ENCODE measurements around the gene MATN1.

MATN1 gene

GRCh38 chr1:30715216-30715615 lies 8.2 kb downstream of the MATN1 start:
- no peak for DNase-seq

GRCh38 chr1:30714536-30715090 lies 8.8 kb downstream of the MATN1 start:
- DNase-seq, result no peak

DNA sequence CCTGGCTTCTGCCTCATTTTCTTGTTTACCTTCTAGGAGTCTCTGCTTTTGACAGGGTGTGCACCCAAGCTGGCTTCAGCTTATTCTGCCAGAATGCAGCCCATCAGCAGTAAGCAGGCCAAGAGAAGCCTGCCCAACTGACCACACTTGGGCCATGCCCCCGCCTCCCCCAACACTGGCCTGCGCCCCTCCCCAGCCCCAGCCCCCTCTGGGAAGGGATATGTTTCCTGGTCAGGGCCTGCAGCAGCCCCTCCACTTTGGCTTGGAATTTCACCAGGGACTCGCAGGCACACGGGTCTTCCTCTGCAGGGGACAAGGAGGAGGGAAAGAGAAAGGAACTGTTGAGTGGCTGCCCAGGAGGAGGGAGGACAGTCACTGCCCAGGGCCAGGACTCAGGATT lies 9.4 kb downstream of the MATN1 start:
- no peak for DNase-seq

DNA sequence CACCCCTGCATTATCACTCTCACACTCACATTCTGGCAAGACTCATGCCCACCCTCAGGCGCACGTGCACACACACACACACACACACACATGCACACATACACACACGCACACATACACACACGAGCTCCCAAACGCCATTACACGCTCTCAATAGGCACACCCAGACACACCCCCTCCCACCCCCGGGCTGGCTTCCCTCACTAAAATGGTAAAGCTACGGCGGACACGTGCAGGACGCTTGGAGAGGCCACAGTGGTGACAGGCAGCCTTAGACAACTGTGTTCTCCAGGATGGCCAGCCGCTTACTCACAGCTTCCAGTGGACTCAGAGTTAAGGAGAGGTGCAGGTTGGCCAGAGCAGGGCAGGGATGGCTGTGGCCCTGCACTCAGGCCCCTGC lies 10.1 kb downstream of the MATN1 start:
- no peak for DNase-seq

- DNase-seq, result no peak
These were observed 10.8 kb downstream of the MATN1 start for GRCh38 chr1:30712583-30712982.

DNA sequence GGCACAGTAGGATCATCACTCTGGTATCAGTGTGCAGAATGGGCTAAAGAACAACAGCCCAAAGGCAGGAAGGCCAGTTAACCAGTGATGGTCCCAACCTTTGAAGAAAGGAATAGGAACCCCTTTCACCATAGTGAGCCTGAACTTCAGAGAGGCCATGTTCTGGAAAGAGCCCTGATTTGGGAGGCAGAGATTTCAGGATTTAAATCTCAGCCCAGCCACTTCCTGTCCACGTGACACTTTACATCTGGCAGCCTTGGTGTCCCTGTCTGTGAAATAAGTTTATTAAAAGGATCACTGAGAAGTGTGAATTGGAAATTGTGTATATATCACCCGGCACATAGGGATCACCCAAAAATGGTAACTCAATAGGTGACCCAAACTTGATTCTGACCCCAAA lies 13.0 kb downstream of the MATN1 start:
- no peak for DNase-seq

GRCh38 chr1:30708361-30708728 lies 15.0 kb downstream of the MATN1 start:
- DNase-seq, result no peak

GRCh38 chr1:30707412-30708360 lies 15.7 kb downstream of the MATN1 start:
- DNase-seq, result peak; percentile 89

DNA sequence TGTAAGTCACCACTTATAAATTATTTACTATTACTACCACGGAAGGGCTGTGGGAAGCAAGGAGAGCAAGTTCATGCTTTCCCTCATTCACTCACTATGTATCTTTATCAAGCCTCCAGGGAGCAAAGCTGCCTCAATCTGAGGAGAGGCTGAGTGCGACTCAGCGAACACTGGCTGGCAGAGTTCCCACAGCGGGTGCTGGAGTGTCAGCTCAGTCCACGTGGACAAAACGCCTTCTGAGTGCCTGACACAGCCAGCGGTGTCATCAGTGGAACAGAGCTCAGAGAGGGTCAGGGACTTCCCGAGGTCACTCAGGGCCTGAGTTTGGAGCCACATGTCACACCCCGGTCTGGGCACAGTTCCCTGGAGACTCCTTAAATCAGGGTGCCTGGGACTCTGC lies 16.9 kb downstream of the MATN1 start:
- peak; percentile 72 for DNase-seq

- DNase-seq, result no peak
These were observed 17.7 kb downstream of the MATN1 start for GRCh38 chr1:30705698-30706097.

GRCh38 chr1:30704765-30705509 lies 18.4 kb downstream of the MATN1 start:
- DNase-seq, result no peak

GRCh38 chr1:30704271-30704670 lies 19.1 kb downstream of the MATN1 start:
- DNase-seq, result no peak

DNA sequence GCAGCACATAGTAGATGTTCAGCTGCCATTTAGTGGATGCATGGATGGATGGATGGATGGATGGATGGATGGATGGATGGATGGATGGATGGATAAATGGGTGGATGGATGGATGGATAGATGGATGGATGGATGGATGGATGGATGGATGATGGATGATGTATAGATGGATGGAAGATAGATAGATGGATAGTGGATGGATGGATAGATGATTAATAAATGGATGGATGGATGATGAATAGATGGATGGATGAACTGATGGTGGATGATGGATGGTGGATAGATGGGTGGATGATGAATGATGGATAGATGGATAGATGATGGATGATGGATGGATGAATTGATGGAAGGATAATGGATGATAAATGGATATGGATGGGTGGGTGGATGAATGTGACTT lies 20.6 kb downstream of the MATN1 start:
- no peak for DNase-seq

DNA sequence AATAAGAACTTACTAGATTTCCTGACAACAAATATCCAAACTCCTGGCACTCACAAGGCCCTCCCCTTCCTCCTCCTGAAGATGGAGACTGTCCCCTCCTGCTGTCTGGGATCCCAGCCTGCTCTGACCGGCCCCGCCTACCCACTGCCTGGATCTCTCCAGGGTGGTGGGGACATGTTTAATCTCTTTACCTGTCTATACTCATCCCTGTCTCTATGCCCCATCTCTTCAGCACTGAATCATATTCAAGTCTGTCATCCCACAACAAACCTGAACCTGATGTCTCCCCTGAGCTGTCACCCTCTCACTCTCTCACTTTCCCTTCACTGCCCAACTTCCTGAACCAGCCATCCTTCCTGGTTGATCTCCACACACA lies 22.1 kb downstream of the MATN1 start:
- no peak for DNase-seq

- no peak for DNase-seq
These were observed 22.7 kb downstream of the MATN1 start for GRCh38 chr1:30700528-30701257.

GRCh38 chr1:30699762-30700161 lies 23.6 kb downstream of the MATN1 start:
- no peak for DNase-seq

DNA sequence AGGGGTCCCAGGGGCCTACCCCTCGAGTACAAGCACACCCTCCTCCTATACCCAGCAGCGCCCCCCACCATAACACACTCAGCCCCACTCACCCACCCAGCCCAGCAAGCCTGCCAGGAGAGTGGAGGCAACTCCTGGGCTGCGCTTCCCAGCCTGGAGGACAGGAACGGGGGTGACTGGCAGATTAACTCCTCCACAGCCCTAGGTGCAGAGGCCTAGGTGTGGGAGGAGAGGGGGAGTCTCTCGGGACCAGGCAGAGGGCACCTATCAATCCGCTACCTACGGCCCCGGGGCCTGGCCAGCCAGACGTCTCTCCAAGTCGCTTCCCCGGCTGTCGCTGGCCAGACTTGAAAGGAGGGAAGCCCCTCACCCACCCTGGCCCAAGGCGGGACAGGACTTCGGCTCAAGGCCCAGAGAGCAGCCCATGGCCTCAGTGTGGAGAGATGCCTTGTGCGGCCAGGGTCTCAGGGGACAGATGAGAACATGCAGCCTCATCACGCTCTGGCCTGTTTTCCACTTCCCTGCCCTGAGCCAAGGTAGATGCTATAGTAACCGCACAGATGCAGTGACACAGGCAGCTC lies 24.9 kb downstream of the MATN1 start:
- DNase-seq, result no peak

DNA sequence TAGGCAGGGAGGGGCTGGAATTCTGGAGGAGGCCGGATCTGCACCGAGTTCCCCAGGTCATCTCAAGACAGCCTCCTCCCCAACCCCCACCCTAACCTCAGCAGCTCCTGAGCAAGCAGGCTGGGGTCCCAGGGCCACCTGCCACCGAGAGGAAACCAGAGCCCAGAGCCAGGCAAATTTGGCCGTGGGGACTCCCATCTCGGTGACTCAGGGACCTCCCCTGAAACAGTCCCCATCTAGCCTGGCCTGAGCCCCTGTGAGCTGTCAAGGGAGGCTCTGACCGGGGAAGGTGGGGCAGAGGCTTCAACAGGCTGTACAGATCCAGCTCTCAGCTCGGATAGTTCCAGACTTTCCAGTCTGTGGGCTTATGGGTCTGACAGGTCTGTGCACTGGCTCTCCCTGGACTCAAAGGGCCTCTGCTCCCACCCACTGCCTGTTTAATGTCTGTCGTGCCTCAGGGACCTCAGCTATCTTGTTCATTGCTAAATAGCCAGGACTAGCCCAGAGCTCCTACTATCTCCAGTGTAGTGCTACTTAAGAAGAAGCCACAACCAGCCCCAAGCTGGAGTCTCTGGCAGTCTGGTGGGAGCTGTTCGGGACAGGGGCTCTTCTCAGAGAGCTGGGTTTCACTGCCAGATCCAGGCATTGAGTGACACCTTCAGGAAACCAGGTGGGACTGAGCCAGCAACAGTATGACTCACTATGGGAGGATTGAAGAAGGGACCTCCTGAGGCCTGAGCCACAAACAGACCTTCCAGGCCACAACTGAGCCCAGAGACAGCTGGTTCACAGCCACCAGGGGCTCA lies 25.6 kb downstream of the MATN1 start:
- DNase-seq, result no peak

- DNase-seq, result no peak
These were observed 26.6 kb downstream of the MATN1 start for GRCh38 chr1:30696831-30697230.

- no peak for DNase-seq
These were observed 27.9 kb downstream of the MATN1 start for GRCh38 chr1:30695439-30695841.

- no peak for DNase-seq
These were observed 28.9 kb downstream of the MATN1 start for GRCh38 chr1:30694280-30695175.

Measured in NCI-H345 (cell line).